Measurements from ENCODE around the gene CYP3A7.
"Not testable (repeated sequence)": the region's sequence is repeated elsewhere in the genome, so short reads cannot be mapped to it uniquely, and the experiment has no call there.

The CYP3A7 gene

DNA sequence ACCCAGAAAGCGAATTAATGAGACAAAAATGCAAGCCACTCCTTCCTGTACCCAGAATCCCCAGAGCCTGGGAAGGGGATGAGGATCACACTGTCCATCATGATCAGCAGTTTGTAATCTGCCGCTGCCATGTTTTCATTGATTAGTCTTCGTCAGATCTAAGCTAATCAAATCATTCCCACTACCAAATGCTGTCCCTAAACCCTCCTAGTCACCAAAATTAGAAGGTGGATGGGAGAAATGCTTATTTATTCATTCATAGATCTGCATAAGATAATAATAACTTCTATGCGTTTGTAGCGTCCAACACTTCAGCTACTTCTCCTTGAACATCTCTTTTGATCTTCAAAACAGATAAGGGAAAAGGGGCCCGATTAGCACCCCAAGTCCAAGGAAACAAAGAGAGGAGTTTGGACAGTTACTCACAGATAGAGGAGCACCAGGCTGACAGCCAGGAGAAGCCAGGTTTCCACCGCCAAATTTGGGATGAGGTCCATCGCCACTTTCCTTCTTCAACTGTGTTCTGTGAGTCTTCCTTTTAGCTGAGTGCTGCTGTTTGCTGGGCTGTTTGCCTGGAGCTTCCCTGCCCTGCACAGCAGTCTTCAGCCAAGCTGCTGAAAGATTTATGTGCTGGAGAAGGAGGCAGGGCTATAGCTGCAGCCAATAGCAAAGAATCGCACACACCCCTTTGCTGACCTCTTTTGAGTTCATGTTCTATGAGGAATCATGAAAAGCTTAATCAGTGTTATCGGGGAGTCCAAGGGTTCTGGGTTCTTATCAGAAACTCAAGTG is 55.4 kb downstream of the CYP3A7 start, which contains the start of gene CYP3A5:
Gene CYP3A5, minus strand, starts transcription at position 597 of the 792 bp plus-strand sequence. Its CDS starts 100 bp downstream, at position 497.
- Mint-ChIP-seq H3K4me3 (no peak within 1 kb of the TSS), H3K27ac (no peak within 1 kb of the TSS), H3K9me3 (peaks cover 4% of the 10 kb centered on the region), H3K36me3 (ENCODE audit: low read depth) (peaks cover 6% of the 10 kb centered on the region), H3K4me1 (ENCODE audit: low read depth) (peaks cover 10% of the 10 kb centered on the region), H3K27me3 (ENCODE audit: low read depth) (no peaks in the 10 kb centered on the region)
- DNase-seq (ENCODE audit: low spot score): no peak

GRCh38 chr7:99679032-99679399 is 56.0 kb downstream of the CYP3A7 start:
- no peaks in the 10 kb centered on the region for H3K27me3 Mint-ChIP-seq (ENCODE audit: low read depth)
- no peak for DNase-seq (ENCODE audit: low spot score)
- H3K4me1 Mint-ChIP-seq (ENCODE audit: low read depth): peaks cover 12% of the 10 kb centered on the region
- peaks cover 4% of the 10 kb centered on the region for H3K9me3 Mint-ChIP-seq
- H3K36me3 Mint-ChIP-seq (ENCODE audit: low read depth): peaks cover 6% of the 10 kb centered on the region
- H3K27ac Mint-ChIP-seq: no peak overlapping the region
- no peak overlapping the region for H3K4me3 Mint-ChIP-seq

DNA sequence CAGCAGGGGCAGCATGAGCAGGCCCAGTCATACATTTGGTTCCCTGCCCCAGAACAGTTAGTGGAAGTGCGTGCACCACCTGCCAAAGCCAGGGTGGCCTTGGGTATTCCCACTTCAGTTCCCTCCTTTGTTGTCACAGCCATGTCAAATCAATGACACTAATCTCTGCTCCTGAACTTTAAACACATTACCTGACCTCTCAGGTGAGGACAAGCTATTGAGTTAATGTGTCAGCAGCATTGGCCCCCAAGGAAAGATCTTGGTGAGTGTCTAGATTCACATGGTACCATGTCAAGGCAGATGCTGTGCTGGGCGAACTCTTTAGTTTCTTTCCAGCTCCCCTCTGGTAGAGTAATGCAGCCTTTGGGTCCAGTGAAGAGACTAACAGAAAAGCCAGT is 57.3 kb downstream of the CYP3A7 start:
- no peak for DNase-seq (ENCODE audit: low spot score)
- Mint-ChIP-seq H3K9me3 (no peaks in the 10 kb centered on the region), H3K4me1 (ENCODE audit: low read depth) (peaks cover 12% of the 10 kb centered on the region), H3K4me3 (no peak overlapping the region), H3K27me3 (ENCODE audit: low read depth) (no peaks in the 10 kb centered on the region), H3K36me3 (ENCODE audit: low read depth) (peaks cover 3% of the 10 kb centered on the region), H3K27ac (no peak overlapping the region)

GRCh38 chr7:99677013-99677647 is 57.9 kb downstream of the CYP3A7 start:
- H3K4me3 Mint-ChIP-seq: no peak overlapping the region
- H3K9me3 Mint-ChIP-seq: no peaks in the 10 kb centered on the region
- H3K4me1 Mint-ChIP-seq (ENCODE audit: low read depth): peaks cover 12% of the 10 kb centered on the region
- no peak for DNase-seq (ENCODE audit: low spot score)
- H3K36me3 Mint-ChIP-seq (ENCODE audit: low read depth): peaks cover 3% of the 10 kb centered on the region
- no peaks in the 10 kb centered on the region for H3K27me3 Mint-ChIP-seq (ENCODE audit: low read depth)
- H3K27ac Mint-ChIP-seq: no peak overlapping the region

- H3K27me3 Mint-ChIP-seq (ENCODE audit: low read depth): no peaks in the 10 kb centered on the region
- H3K4me1 Mint-ChIP-seq (ENCODE audit: low read depth): peaks cover 12% of the 10 kb centered on the region
- peak overlapping the region; percentile 17 for H3K4me3 Mint-ChIP-seq
- no peak for DNase-seq (ENCODE audit: low spot score)
- H3K9me3 Mint-ChIP-seq: no peaks in the 10 kb centered on the region
- H3K36me3 Mint-ChIP-seq (ENCODE audit: low read depth): no peaks in the 10 kb centered on the region
- H3K27ac Mint-ChIP-seq: peak overlapping the region; percentile 70
Observed at GRCh38 chr7:99674995-99675742, 59.8 kb downstream of the CYP3A7 start.

DNA sequence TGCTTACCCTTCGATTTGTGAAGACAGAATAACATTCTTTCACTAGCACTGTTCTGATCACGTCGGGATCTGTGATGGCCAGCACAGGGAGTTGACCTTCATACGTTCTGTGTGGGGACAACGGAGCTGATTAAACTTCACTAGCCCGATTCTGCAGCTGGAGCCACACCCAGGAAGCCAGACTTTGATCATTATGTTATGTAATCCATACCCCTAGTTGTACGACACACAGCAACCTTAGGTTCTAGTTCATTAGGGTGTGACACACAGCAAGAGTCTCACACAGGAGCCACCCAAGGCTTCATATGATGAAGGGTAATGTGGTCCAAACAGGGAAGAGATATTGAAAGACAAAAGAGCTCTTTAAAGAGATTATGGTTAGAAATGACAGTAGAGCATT is 62.4 kb downstream of the CYP3A7 start:
- H3K9me3 Mint-ChIP-seq: no peaks in the 10 kb centered on the region
- no peaks in the 10 kb centered on the region for H3K27me3 Mint-ChIP-seq (ENCODE audit: low read depth)
- no peak overlapping the region for H3K4me3 Mint-ChIP-seq
- peaks cover 12% of the 10 kb centered on the region for H3K4me1 Mint-ChIP-seq (ENCODE audit: low read depth)
- DNase-seq (ENCODE audit: low spot score): no peak
- peaks cover 4% of the 10 kb centered on the region for H3K36me3 Mint-ChIP-seq (ENCODE audit: low read depth)
- no peak overlapping the region for H3K27ac Mint-ChIP-seq

- H3K27ac Mint-ChIP-seq: no peak overlapping the region
- no peaks in the 10 kb centered on the region for H3K9me3 Mint-ChIP-seq
- H3K36me3 Mint-ChIP-seq (ENCODE audit: low read depth): peaks cover 11% of the 10 kb centered on the region
- DNase-seq (ENCODE audit: low spot score): no peak
- H3K4me1 Mint-ChIP-seq (ENCODE audit: low read depth): peaks cover 4% of the 10 kb centered on the region
- no peak overlapping the region for H3K4me3 Mint-ChIP-seq
- no peaks in the 10 kb centered on the region for H3K27me3 Mint-ChIP-seq (ENCODE audit: low read depth)
Observed at GRCh38 chr7:99669782-99670181, 65.2 kb downstream of the CYP3A7 start.

- Mint-ChIP-seq H3K27ac (no peak overlapping the region), H3K36me3 (ENCODE audit: low read depth) (peaks cover 20% of the 10 kb centered on the region), H3K4me3 (no peak overlapping the region), H3K27me3 (ENCODE audit: low read depth) (no peaks in the 10 kb centered on the region), H3K9me3 (peaks cover 10% of the 10 kb centered on the region), H3K4me1 (ENCODE audit: low read depth) (no peaks in the 10 kb centered on the region)
- DNase-seq (ENCODE audit: low spot score): no peak
Observed at GRCh38 chr7:99668541-99668940, 66.5 kb downstream of the CYP3A7 start.

DNA sequence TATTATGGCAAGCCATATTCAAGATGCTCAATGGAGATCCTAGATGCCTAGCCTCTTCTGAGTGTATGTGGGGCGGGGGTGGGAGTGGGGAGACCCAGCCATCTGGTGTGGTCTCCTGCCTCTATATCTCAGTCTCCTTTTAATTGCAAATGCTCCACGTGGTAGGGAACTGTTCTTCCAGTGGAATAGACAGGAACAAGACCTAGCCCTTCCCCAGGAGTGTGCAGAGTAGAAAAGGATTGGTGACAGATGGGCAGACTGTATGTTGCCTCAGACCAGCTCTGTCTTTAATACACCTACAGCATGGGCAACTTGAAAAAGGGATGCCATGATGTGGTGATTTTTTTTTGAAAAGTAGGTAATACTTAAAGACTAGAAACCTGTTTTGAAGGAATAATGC is 67.8 kb downstream of the CYP3A7 start:
- Mint-ChIP-seq H3K4me1 (ENCODE audit: low read depth) (no peaks in the 10 kb centered on the region), H3K9me3 (peaks cover 10% of the 10 kb centered on the region), H3K27me3 (ENCODE audit: low read depth) (no peaks in the 10 kb centered on the region), H3K36me3 (ENCODE audit: low read depth) (peaks cover 25% of the 10 kb centered on the region), H3K27ac (no peak overlapping the region), H3K4me3 (no peak overlapping the region)
- no peak for DNase-seq (ENCODE audit: low spot score)

GRCh38 chr7:99666013-99666395 is 69.0 kb downstream of the CYP3A7 start:
- no peak overlapping the region for H3K27ac Mint-ChIP-seq
- DNase-seq (ENCODE audit: low spot score): no peak

DNA sequence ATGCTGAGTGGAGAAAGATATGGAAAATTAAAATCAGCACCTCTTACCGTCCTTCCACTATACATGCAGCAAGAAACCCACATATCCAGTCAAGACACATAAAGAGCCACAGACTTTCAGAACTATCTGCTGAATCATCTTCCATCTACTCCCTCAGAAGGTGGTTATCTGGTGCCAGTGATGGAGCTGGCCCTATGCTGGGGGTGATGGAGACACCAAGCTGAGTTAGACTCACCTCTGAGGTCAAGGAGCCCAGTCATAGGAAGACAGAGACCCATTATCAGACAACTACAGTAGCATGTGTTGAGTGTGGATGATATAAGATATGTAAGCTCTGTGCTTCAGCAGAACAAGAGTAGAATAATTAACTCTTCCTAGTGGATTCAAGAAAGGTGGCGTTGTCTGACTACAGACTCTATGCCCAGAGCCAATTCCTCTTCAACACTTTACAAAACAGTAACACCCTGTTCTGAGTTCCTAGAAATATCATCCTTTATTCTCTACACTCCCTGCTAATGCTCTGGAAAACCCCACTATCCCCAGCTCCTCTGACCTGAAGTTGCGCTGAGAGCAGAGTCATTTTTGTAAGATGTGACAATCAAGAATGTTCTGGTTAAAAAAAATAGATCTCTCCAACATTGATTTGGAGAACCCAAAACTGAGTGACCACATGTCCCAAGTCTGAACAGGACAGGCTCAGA is 69.5 kb downstream of the CYP3A7 start:
- Mint-ChIP-seq H3K9me3 (peaks cover 10% of the 10 kb centered on the region), H3K36me3 (ENCODE audit: low read depth) (peaks cover 28% of the 10 kb centered on the region), H3K4me3 (no peak overlapping the region), H3K27ac (no peak overlapping the region), H3K4me1 (ENCODE audit: low read depth) (no peaks in the 10 kb centered on the region), H3K27me3 (ENCODE audit: low read depth) (no peaks in the 10 kb centered on the region)
- peak; percentile 9 for DNase-seq (ENCODE audit: low spot score)

More at GRCh38 chr7:99666013-99666395, 69.0 kb downstream of the CYP3A7 start:
- H3K4me1 Mint-ChIP-seq (ENCODE audit: low read depth): no peaks in the 10 kb centered on the region
- no peaks in the 10 kb centered on the region for H3K27me3 Mint-ChIP-seq (ENCODE audit: low read depth)
- H3K4me3 Mint-ChIP-seq: no peak overlapping the region
- H3K9me3 Mint-ChIP-seq: peaks cover 10% of the 10 kb centered on the region
- H3K36me3 Mint-ChIP-seq (ENCODE audit: low read depth): peaks cover 27% of the 10 kb centered on the region

DNA sequence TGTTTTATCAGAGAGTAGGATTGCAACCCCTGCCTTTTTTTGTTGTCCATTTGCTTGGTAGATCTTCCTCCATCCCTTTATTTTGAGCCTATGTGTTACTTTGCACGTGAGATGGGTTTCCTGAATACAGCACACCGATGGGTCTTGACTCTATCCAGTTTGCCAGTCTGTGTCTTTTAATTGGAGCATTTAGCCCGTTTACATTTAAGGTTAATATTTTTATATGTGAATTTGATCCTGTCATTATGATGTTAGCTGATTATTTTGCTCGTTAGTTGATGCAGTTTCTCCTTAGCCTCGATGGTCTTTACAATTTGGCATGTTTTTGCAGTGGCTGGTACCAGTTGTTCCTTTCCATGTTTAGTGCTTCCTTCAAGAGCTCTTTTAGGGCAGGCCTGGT is 77.1 kb downstream of the CYP3A7 start:
- not testable (repeated sequence) for H3K27ac Mint-ChIP-seq

More for the DNA sequence above, 77.1 kb downstream of the CYP3A7 start:
- Mint-ChIP-seq H3K9me3 (peaks cover 14% of the 10 kb centered on the region), H3K36me3 (ENCODE audit: low read depth) (peaks cover 41% of the 10 kb centered on the region)
- H3K4me1 Mint-ChIP-seq (ENCODE audit: low read depth); H3K27me3 Mint-ChIP-seq (ENCODE audit: low read depth); DNase-seq (ENCODE audit: low spot score); H3K4me3 Mint-ChIP-seq: not testable (repeated sequence)
